Measurements from ENCODE around the gene S100P.

DNA sequence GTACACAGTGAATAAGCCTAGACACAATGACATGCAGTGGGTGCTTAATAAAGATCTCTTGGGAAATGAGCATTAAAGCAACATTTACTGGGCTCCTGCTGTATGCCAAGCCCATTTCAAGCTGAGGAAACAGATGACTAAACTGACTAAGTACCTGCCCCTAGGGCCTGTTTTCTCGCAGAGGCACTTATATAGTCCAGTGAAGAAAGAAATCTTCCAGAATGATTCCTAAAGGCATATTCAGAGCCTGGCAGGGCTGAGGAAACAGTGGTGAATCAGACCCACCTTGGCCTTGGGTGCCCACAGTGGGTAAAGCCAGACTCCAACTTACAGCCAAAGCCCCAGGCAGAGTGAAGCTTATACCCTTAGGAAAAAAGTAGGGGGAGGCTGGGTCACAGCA lies 22.0 kb upstream of the S100P start:
- TF ChIP-seq, protein P1, sequence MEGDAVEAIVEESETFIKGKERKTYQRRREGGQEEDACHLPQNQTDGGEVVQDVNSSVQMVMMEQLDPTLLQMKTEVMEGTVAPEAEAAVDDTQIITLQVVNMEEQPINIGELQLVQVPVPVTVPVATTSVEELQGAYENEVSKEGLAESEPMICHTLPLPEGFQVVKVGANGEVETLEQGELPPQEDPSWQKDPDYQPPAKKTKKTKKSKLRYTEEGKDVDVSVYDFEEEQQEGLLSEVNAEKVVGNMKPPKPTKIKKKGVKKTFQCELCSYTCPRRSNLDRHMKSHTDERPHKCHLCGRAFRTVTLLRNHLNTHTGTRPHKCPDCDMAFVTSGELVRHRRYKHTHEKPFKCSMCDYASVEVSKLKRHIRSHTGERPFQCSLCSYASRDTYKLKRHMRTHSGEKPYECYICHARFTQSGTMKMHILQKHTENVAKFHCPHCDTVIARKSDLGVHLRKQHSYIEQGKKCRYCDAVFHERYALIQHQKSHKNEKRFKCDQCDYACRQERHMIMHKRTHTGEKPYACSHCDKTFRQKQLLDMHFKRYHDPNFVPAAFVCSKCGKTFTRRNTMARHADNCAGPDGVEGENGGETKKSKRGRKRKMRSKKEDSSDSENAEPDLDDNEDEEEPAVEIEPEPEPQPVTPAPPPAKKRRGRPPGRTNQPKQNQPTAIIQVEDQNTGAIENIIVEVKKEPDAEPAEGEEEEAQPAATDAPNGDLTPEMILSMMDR (IDR thresholded peaks at IDR 0.05): no peak
- TF ChIP-seq POLR2A (IDR thresholded peaks at IDR 0.05): no peak

Data from thyroid gland (tissue), 4 donors.